Fibroblast of lung (primary cell): ENCODE measurements around the gene CUL1. TPM values are rescaled to one million over a fixed set of nuclear protein-coding genes. Genes with fewer than 3 reads are reported as not detected.
"Not testable (repeated sequence)": the region's sequence is repeated elsewhere in the genome, so short reads cannot be mapped to it uniquely, and the experiment has no call there.

Source experiments
- DNase-seq, 2 donors: peaks; one replicate each; pipeline versions ENCODE4 v3.0.0 to v3.0.0-alpha.2; 2010; ENCODE audit warnings: low read depth in 2 of 2
- H2AFZ ChIP-seq: 2 replicates; pipeline ENCODE4 v1.5.1; 2012; ENCODE audit warnings: low read length, control low read depth, inconsistent platforms
- H3K27ac ChIP-seq: 2 replicates; pipeline ENCODE4 v1.5.1; 2011; ENCODE audit warnings: low read length, control low read depth; ENCODE audit not compliant: insufficient read depth
- H3K27me3 ChIP-seq: 2 replicates; pipeline ENCODE4 v1.5.1; 2011; ENCODE audit warnings: mild to moderate bottlenecking, low read length; ENCODE audit not compliant: control insufficient read depth, insufficient read depth
- H3K36me3 ChIP-seq: 2 replicates; pipeline ENCODE4 v1.5.1; 2011; ENCODE audit warnings: low read length; ENCODE audit not compliant: control insufficient read depth, insufficient read depth
- H3K4me1 ChIP-seq: 2 replicates; pipeline ENCODE4 v1.5.1; 2011; ENCODE audit warnings: low read length; ENCODE audit not compliant: control insufficient read depth, insufficient read depth; ENCODE audit errors: extremely low read depth
- H3K4me2 ChIP-seq: 2 replicates; pipeline ENCODE4 v1.5.1; 2011; ENCODE audit warnings: low read length, control low read depth; ENCODE audit not compliant: insufficient read depth; ENCODE audit errors: extremely low read depth
- H3K4me3 ChIP-seq, 4 experiments: fragments of 200-600 bp in 1 of 4; sonication (generic) in 1 of 4; replicated peaks in 1 of 4; 2 replicates each; pipeline ENCODE4 v1.5.1; 2011 to 2016; ENCODE audit warnings: low read length in 4 of 4, low read depth in 3 of 4, mild to moderate bottlenecking in 3 of 4, control low read depth in 2 of 4, inconsistent platforms in 1 of 4, mixed read lengths in 1 of 4; ENCODE audit not compliant: insufficient read depth in 1 of 4; ENCODE audit errors: control extremely low read depth in 1 of 4
- H3K79me2 ChIP-seq: 2 replicates; pipeline ENCODE4 v1.5.1; 2012; ENCODE audit warnings: mild to moderate bottlenecking, low read length, inconsistent platforms; ENCODE audit not compliant: control insufficient read depth, insufficient read depth
- H3K9ac ChIP-seq: 2 replicates; pipeline ENCODE4 v1.5.1; 2011; ENCODE audit warnings: mild to moderate bottlenecking, low read length, control low read depth; ENCODE audit not compliant: insufficient read depth
- H3K9me3 ChIP-seq: 2 replicates; pipeline ENCODE4 v1.5.1; 2012; ENCODE audit warnings: low read depth, low read length; ENCODE audit not compliant: control insufficient read depth, insufficient read depth
- H4K20me1 ChIP-seq: 2 replicates; pipeline ENCODE4 v1.5.1; 2011; ENCODE audit warnings: low read length; ENCODE audit not compliant: control insufficient read depth, insufficient read depth; ENCODE audit errors: extremely low read depth
- EZH2 ChIP-seq: IDR thresholded peaks from 2 replicates; pipeline ENCODE4 v1.5.1; 2012; ENCODE audit warnings: low read length, control low read depth, mild to moderate bottlenecking; ENCODE audit errors: missing control alignments
- polyA plus RNA-seq, 2 donors: library from polyadenylated mRNA; depleted of rRNA in 1 of 2; stranded (reverse) in 1 of 2; unstranded in 1 of 2; fragments of >200 nt; gene quantifications; 2 replicates each; pipeline ENCODE4 v1.2.1, GENCODE V29; 2011 to 2012; ENCODE audit warnings: missing spikeins in 1 of 2
- total RNA-seq: library from RNA; depleted of rRNA; stranded (reverse); fragments of >200 nt; gene quantifications from 2 replicates; pipeline ENCODE4 v1.2.1, GENCODE V29; 2014
- TF ChIP-seq, protein P1 (sequence below), 2 donors: IDR thresholded peaks in 1 of 2; conservative IDR thresholded peaks in 1 of 2; 1 replicate in 1 of 2; 2 replicates in 1 of 2; pipeline ENCODE4 v1.5.1; 2011 to 2012; ENCODE audit warnings: low read length in 2 of 2, control low read depth in 1 of 2, inconsistent platforms in 1 of 2, low read depth in 1 of 2, mild to moderate bottlenecking in 1 of 2

Gene CUL1
- total and polyA plus RNA-seq, 2 donors (not counting 1 experiment from before 2014, with no cell fraction given), result 47.9 to 52.3 TPM

DNA sequence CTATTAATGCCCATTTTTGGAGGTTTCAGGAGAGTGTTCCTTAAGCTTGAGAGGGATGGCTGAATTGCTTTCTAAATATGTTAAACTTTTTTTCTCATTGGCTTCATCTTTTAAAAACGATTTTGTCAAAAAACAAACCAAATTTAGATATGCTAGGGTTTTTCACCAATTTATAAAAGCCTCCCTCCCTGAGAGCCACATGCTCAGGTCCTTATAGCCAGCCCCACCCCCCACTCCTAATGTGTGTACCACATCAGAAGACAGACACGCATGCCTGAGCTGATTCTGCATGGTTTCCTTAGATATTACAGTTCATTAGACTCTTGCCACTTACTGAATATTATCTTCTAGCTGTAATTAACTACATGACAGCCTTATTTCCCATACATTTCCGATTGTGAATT is 2.0 kb downstream of the CUL1 start:
- H3K27ac ChIP-seq, result no peak overlapping the region
- no peak overlapping the region for H2AFZ ChIP-seq
- TF ChIP-seq, protein P1, sequence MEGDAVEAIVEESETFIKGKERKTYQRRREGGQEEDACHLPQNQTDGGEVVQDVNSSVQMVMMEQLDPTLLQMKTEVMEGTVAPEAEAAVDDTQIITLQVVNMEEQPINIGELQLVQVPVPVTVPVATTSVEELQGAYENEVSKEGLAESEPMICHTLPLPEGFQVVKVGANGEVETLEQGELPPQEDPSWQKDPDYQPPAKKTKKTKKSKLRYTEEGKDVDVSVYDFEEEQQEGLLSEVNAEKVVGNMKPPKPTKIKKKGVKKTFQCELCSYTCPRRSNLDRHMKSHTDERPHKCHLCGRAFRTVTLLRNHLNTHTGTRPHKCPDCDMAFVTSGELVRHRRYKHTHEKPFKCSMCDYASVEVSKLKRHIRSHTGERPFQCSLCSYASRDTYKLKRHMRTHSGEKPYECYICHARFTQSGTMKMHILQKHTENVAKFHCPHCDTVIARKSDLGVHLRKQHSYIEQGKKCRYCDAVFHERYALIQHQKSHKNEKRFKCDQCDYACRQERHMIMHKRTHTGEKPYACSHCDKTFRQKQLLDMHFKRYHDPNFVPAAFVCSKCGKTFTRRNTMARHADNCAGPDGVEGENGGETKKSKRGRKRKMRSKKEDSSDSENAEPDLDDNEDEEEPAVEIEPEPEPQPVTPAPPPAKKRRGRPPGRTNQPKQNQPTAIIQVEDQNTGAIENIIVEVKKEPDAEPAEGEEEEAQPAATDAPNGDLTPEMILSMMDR (conservative IDR thresholded peaks at IDR 0.05 in 1 of 2, IDR thresholded peaks at IDR 0.05 in 1 of 2; ENCODE audit: low read depth in 1 of 2, low read length in 2 of 2), result no peak
- TF ChIP-seq EZH2, result no peak
- H3K4me3 ChIP-seq, result peak overlapping the region; percentile 70 to 91 (median 76)
- peaks cover 13% of the 10 kb centered on the region for H3K4me1 ChIP-seq
- no peaks in the 10 kb centered on the region for H3K36me3 ChIP-seq
- no peaks in the 10 kb centered on the region for H3K27me3 ChIP-seq
- no peak overlapping the region for H3K9ac ChIP-seq
- DNase-seq, result peak; percentile 47 to 71
- H4K20me1 ChIP-seq, result peaks cover 10% of the 10 kb centered on the region
- no peaks in the 10 kb centered on the region for H3K9me3 ChIP-seq
- H3K79me2 ChIP-seq, result peaks cover 67% of the 10 kb centered on the region
- H3K4me2 ChIP-seq, result peak overlapping the region; percentile 65

DNA sequence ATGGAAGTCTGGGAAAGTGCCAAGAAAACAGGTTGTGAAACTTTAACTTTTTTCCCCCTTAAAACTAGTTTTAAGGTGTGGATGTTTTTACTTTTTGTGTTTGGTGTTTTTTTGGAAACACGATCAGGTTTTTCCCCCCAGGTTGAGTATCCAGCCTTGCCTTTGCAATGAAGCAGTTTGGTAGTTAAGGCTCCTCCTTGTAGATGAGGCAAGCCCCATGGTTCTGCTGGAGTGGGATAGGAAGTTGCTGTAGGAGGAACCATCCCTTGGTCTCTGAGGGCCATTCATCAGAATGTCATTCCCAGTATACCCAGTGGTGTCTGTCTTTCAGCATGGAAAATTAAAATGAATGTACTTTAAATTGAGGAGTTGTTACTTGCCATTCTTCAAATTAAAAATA is 2.7 kb downstream of the CUL1 start:
- Histone ChIP-seq H4K20me1 (peaks cover 10% of the 10 kb centered on the region), H3K27me3 (no peaks in the 10 kb centered on the region), H3K79me2 (peaks cover 75% of the 10 kb centered on the region), H3K4me2 (peak overlapping the region; percentile 65), H2AFZ (no peak overlapping the region), H3K36me3 (no peaks in the 10 kb centered on the region), H3K27ac (no peak overlapping the region), H3K4me3 (peak overlapping the region; percentile 70 to 91 (median 76)), H3K9ac (no peak overlapping the region), H3K9me3 (no peaks in the 10 kb centered on the region), H3K4me1 (peaks cover 13% of the 10 kb centered on the region)
- DNase-seq, result peak; percentile 29 to 45
- TF ChIP-seq, protein P1 (conservative IDR thresholded peaks at IDR 0.05 in 1 of 2, IDR thresholded peaks at IDR 0.05 in 1 of 2; ENCODE audit: low read depth in 1 of 2, low read length in 2 of 2), result no peak
- TF ChIP-seq EZH2, result no peak

DNA sequence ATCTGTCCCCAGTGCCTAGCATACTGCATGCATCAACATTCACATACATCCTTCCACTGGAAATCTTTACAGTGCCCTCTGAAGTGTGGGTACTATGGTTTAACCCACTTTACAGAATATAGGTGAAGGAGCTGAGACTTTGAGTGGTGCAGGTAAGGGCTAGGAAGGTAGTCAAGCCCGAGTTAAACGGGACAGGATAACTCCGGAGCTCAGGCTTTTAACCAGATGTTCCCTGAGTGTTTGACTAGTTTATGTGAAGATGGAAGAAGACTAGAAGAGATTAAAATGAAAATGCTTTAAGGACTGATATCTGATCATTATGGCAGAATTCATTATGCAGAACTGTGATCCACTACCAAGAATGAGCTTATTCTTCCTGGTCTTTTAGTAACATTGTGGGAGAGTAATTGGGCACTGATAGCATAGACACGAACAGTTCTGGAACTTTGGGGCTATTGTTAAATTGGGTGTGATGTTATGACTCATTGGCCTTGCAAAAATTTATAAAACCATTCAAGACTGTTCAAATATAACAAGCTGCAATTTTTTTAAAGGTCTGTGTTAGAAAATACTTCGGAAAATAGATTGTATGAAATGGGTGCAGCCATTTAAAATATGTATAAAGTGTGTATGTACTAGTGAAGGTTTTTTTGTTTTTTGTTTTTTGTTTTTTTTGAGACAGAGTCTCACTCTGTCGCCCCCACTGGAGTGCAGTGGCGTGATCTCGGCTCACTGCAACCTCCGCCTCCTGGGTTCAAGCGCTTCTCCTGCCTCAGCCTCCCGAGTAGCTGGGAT is 4.4 kb downstream of the CUL1 start:
- Histone ChIP-seq H3K4me2 (peak overlapping the region; percentile 51), H3K4me3 (no peak overlapping the region), H3K9ac (no peak overlapping the region), H2AFZ (no peak overlapping the region), H3K9me3 (no peaks in the 10 kb centered on the region), H3K4me1 (peaks cover 13% of the 10 kb centered on the region), H3K79me2 (peaks cover 91% of the 10 kb centered on the region), H3K27ac (no peak overlapping the region), H3K27me3 (no peaks in the 10 kb centered on the region), H4K20me1 (peaks cover 10% of the 10 kb centered on the region), H3K36me3 (no peaks in the 10 kb centered on the region)
- TF ChIP-seq EZH2, result no peak
- TF ChIP-seq, protein P1 (conservative IDR thresholded peaks at IDR 0.05 in 1 of 2, IDR thresholded peaks at IDR 0.05 in 1 of 2; ENCODE audit: low read depth in 1 of 2, low read length in 2 of 2), result no peak
- DNase-seq, result peak; percentile 28 to 39

DNA sequence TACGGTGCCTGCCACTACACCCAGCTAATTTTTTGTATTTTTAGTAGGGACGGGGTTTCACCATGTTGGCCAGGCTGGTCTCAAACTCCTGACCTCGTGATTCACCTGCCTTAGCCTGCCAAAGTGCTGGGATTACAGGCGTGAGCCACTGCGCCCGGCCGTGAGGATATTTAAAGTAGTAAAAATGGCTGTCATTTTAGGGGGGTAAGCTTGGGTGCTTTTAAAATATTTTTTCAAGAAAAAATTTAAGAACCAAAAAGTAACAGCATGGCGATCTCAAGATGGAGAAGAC is 4.9 kb downstream of the CUL1 start:
- H2AFZ ChIP-seq, H3K4me3 ChIP-seq, DNase-seq, H3K4me2 ChIP-seq, H3K27ac ChIP-seq, H3K9ac ChIP-seq, H3K9me3 ChIP-seq, H3K36me3 ChIP-seq, H3K27me3 ChIP-seq: not testable (repeated sequence)
- Histone ChIP-seq H4K20me1 (peaks cover 10% of the 10 kb centered on the region), H3K4me1 (peaks cover 13% of the 10 kb centered on the region), H3K79me2 (peaks cover 97% of the 10 kb centered on the region)
